NCI-H146 treated with DMSO at 0.1 percent for 48 hours (cell line): Measurements from ENCODE around the gene GRK1.
A peak's percentile ranks its signal among the peaks of the same experiment; 100 is the strongest.
"Not testable (repeated sequence)": the region's sequence is repeated elsewhere in the genome, so short reads cannot be mapped to it uniquely, and the experiment has no call there.

Source experiments
- DNase-seq: peaks from one replicate; lab custom pipeline; 2025; ENCODE audit not compliant: unreplicated experiment; lab: John Stamatoyannopoulos, UW

The GRK1 gene

DNA sequence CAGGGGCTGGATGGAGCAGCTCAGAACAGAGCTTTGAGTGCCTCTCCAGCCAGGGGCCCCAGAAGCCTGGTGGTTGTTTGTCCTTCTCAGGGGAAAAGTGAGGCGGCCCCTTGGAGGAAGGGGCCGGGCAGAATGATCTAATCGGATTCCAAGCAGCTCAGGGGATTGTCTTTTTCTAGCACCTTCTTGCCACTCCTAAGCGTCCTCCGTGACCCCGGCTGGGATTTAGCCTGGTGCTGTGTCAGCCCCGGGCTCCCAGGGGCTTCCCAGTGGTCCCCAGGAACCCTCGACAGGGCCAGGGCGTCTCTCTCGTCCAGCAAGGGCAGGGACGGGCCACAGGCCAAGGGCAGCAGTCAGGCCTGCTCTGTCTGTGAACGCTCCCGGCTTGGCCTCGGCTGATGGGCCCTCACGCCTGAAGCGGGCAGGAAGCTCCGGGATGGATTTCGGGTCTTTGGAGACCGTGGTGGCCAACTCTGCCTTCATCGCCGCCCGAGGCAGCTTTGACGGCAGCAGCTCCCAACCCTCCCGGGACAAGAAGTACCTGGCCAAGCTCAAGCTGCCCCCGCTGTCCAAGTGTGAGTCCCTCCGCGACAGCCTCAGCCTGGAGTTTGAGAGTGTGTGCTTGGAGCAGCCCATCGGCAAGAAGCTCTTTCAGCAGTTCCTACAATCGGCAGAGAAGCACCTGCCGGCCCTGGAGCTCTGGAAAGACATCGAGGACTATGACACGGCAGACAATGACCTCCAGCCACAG lies at the start of gene GRK1:
TSS of gene GRK1 (plus strand) at position 269 of the 751 bp plus-strand sequence. CDS start at position 437, 168 bp downstream.
- no peak for DNase-seq

DNA sequence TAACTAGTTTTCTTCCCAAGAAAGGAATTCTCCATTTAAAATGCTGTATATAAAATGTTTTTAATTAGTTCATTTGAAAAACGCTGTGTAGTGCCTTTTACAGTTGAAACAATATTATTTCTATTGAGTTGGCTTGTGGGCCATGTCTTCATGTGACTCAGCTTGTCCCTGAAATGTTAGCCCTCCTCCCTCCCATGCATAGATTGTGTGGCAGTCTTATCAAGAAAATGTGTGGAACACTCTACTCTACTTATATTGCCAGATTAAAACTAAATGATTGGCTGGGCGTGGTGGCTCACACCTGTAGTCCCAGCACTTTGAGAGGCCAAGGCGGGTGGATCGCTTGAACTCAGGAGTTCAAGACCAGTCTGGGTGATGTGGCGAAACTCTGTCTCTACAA lies 49.1 kb upstream of the GRK1 start:
- DNase-seq: no peak

DNA sequence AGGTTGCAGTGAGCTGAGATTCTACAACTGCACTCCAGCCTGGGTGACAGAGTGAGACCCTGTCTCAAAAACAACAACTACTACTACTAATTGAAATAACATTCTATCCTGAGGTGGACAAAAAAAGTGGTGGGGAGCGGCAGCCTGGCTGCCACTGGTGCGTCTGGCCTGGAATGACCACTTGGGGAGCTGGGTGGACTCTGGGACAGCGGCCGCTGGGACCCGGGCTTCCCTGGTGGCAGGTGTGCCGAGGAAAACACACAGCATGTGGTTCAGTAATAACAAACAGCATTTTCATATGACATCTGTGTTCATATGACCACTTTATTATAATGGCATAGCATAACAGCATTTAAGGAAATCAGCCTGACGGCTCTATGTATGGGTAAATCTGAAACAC lies 48.6 kb upstream of the GRK1 start:
- no peak for DNase-seq

DNA sequence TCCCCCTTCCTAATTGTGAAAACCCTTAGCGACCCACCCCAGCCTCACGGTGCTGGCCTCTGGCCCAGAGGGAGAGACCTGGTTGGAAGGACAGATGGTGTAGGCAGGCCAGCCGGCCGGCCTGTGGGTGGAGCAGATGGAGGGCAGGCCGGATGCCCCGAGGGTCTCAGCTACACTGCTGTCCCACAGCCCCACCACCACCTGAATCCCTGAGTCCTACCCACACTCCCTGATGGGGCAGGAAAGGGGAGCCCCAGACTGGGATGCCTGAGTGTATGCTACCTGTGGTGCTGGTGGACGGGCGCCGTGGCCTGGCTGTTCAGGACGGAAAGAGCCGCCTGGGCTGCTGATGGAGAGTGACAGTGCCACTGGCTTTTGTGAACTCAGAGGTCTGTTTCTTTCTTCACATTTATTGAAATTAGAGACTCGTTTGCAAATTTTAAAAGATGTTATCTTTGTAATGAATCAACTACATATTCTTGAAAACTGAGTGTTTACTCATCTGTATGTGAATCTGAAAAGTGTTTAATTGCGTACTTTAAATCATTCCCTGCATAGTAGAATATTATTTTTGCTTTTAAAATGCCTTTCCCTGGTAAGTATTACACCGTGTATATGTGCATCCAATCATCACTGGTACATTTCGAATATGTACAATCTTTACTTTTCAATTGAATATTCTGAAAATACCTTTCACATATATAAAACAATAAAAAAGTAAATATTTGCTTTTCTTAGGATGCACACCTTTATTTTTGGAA lies 46.8 kb upstream of the GRK1 start:
- no peak for DNase-seq

DNA sequence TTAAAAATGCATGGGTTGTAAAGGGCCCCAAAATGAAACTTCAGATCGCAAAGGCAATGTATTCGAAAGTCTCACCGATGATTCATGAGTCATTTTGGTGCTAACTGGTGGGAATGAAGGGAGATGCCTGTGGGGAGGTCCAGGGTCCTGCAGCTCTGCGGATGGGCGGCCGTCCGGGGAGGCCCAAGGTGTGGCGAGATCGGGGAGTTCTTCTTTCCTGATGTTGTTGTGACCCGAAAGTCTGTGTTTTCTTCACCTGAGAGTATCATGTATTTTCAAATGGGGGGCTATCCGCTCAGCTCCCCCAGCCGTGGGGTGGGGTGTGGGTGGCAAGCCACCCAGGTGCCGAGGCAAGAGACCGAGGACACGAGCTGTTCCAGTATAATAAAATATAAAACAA lies 46.0 kb upstream of the GRK1 start:
- DNase-seq: no peak

DNA sequence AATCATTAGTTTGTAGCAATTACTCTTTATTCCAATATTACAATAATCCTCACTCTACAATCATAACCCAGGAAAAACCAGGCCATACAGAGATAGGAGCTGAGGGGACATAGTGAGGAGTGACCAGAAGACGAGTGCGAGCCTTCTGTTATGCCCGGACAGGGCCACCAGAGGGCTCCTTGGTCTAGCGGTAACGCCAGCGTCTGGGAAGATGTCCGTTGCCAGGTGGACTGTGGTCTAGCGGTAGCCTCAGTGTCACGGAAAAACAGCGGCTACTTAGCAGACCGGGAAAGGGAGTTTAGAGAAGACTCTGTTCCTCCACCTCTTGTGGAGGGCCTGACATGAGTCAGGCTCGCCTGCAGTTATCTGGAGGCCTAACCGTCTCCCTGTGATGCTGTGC lies 45.5 kb upstream of the GRK1 start:
- not testable (repeated sequence) for DNase-seq

DNA sequence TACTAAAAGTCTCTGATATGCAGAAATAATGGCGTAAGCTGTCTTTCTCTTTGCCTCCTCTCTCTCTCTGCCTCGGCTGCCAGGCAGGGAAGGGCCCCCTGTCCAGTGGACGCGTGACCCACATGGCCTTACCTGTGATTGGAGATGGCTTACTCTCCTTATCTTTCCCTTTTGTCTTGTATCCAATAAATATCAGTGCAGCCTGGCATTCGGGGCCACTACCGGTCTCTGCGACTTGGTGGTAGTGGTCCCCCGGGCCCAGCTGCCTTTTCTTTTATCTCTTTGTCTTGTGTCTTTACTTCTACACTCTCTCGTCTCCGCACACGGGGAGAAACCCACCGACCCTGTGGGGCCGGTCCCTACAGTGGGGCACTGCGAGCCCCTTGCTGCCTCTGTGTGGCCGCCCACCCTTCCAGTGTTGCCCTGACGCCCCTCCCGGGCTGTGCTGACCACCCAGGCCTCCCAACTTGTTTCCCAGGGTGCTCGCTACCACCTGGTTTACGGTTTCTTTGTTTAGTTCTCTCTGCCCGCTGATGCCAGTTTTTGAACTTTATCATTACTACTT lies 45.0 kb upstream of the GRK1 start:
- not testable (repeated sequence) for DNase-seq

DNA sequence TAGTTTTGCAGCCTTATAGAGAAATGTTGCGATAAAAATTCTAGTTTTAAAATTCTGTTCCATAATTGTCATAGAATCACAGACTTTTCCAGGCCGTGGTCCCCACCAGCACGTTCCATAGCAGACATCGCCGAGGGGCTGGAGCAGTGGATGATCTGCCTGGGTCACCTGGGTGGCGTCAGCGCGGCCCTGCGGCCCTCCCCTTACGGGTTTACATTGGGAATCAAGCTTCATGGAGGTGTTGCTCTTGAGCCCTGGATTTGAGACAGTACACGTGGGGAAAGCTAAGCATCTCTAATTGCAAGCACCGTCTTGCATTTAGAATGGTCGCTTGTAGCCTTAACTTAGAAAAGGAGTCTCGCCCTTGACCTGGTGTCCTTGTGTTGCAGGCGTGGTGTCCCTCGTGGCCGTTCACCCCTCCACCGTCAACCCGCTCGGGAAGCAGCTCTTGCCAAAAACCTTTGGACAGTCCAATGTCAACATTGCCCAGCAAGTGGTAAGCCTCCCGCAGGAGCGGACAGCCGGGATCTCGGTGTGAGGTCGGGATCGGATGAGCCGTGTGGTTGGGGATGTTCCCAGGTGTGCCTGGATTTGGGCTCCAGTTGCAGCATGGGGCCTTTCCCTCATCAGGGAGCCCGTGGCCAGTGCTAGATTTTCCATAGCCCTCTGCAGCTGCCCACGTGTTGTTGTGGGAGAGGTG lies 44.1 kb upstream of the GRK1 start:
- DNase-seq: no peak

DNA sequence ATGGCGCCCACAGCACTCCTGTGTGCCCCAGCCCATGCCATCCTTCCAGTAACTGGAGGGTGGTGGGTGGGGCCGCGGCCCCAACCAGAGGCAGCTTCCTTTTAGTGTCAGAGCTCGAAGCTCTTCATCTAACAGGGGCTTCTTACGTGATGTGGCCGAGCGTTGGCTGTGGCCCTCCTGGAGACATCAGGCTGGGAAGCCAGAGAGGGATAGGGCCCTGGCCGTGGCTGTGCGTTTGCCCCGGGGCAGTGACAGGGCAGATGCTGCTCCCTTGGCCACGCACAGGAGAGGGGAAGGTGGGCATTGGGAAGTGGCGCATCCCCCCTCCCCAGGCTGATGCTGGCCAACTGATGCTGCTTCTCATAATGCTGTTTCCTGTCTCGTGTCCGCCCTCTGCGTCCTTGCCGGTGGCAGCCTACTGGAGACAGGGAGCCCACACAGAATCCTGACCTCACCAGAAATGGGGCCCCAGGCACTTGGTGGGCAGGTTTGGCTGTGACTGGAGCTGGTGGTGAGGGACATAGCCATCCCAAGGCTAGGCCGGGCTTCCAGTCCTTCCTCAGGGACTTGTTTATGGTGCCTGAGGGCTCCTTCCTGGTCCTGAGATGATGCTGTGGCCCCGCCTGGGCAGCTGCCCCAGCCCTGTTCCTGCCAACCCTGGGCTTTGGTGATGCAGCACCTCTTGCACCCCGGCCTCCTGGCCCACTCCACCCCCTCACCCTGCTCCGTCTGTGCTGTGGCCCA lies 43.4 kb upstream of the GRK1 start:
- no peak for DNase-seq

DNA sequence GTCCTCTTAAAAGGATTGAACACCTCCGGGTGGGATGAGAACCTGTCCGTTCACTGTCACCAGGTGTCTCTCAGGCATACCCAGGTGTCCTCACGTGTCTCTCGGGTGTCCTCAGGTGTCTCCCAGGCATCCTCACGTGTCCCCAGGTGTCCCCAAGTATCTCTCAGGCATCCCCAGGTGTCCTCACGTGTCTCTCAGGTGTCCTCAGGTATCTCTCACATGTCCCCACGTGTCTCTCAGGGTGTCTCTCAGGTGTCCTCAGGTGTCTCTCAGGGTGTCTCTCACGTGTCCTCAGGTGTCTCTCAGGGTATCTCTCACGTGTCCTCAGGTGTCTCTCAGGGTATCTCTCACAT lies 42.8 kb upstream of the GRK1 start:
- no peak for DNase-seq

DNA sequence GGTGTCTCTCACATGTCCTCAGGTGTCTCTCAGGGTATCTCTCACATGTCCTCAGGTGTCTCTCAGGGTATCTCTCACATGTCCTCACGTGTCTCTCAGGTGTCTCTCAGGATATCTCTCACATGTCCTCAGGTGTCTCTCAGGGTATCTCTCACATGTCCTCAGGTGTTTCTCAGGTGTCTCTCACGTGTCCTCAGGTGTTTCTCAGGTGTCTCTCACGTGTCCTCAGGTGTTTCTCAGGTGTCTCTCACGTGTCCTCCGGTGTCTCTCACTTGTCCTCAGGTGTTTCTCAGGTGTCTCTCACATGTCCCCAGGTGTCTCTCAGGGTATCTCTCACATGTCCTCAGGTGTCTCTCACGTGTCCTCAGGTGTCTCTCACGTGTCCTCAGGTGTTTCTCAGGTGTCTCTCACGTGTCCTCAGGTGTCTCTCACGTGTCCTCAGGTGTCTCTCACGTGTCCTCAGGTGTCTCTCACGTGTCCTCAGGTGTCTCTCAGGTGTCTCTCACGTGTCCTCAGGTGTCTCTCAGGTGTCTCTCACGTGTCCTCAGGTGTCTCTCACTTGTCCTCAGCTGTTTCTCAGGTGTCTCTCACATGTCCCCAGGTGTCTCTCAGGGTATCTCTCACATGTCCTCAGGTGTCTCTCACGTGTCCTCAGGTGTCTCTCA lies 42.2 kb upstream of the GRK1 start:
- DNase-seq: not testable (repeated sequence)

DNA sequence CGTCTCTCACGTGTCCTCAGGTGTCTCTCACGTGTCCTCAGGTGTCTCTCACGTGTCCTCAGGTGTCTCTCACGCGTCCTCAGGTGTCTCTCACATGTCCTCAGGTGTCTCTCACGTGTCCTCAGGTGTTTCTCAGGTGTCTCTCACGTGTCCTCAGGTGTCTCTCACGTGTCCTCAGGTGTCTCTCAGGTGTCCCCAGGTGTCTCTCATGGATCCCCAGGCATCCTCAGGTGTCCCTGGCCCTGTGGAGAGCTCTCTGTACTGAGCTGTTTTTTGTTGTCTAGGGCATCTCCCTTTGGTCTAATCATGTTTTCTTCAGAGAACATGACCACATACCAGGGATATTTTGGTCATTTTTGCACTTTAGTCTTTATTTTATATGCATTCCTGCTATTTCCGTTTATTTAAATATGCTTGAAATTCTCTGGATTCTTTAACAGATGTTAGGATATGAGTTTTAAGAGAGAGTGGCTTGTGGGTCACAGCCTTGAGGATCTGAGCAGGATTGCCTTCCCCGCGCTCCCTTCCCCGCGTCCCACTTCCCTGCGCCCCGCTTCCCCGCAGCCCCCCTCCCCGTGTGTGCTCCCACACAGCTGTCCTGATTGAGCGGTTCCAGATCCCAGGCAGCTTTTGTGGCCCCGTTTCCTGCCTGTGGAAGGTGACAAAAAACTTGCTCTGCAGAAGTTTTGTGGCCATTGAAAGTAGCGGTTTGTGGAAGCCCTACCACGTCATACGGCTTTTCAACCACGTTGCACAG lies 40.9 kb upstream of the GRK1 start:
- no peak for DNase-seq

DNA sequence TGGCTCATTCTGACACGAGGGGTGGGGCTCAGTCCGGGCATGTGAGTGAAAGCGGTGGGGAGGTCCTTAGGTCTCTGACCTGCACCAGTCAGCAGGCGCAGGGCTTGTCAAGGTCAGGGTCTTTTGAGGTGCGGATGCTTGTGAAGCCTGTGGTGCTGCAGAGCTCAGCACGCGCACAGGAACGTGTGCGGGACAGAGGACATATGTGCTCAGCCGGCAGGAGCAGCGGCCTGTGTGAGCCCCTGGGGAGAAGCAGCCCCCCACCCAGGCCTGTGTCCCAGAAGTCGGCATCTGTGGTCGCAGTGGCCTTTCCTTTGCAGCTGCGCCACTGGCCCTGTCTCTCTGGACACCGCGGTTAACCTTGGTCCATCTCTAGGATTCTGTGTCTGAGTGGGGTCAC lies 39.9 kb upstream of the GRK1 start:
- DNase-seq: no peak

DNA sequence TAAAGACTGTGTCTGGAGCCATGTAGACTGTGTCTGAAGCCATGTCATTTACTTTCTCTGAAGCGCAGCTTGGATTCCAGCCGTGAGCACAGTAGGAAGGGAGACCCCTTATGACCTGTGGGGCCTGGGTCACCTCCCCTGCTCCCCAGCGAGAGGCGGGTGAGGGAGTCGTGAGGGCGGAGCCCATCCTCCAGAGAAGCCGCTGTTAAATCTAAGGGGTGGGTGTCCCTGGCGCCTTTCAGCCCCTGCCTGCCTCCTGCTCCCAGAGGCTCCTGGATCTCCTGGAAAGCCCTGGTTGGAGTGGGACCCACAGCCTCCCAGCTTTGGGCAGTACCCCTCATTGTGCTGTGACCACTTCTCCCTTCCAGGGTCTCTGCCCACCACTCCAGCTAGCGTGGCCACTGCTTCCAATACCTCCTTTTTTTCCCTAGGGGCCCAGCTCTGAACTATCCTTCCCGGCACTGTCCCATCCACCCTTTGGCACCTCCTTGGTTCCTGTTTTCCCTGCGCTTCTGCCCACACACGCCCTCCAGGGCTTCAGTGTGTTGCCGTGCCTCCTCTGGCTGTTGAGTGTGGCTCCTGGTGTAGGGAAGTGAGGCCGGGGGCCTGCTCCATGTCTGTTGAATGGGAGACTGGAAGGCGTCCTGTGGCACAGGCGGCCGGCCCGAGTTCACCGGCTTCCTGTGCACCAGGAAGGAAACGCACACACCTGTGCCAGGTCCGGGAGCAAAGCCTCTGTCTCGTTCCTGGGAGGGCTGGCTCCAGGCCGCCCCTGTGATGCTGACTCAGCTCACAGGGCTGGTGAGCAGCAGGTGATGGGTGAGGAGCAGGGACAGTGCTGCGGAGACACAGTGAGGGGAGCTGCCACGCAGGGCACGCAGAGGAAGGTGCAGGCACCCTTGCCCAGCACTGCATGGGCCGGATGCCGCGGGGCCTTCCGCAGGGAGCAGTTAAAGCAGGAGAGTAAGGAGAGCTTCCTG lies 38.4 kb upstream of the GRK1 start:
- DNase-seq: no peak

DNA sequence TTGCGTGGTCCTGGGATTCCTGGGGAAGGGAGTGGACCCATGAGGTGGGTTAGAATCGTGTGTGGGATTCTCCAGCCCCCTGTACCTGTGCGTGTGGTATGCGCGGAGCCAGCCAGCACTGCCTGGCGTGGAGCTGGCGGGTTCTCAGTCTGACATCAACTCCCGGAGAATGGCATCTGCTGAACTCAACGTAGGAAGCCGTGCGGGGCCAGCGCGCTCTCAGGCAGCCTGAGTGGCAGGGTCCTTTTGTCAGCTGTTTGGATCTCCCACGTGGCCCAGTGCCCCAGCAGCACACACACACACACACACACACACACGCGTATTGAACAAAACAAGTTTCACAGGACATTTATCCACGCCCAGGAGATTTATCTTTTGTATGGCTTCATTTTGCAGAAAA lies 37.2 kb upstream of the GRK1 start:
- no peak for DNase-seq

DNA sequence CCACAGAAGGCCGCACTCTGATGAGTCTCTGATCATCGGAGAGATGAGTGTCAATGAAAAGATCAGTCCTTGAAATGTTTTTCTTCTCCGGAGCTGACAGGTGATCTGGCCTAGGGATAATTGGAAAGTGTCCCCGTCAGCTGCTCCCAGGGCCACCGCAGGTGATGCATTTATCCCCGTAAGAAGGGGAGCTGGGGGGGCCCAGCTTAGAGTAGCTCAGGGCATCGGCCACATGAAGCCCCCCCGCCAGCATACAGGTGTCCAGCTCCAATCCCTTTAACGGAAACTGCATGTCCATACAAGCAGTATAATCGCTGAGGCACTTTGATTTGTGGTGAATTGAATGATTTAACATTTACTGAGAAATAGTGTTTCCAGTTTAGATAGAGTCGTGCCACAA lies 36.7 kb upstream of the GRK1 start:
- DNase-seq: peak; percentile 88

DNA sequence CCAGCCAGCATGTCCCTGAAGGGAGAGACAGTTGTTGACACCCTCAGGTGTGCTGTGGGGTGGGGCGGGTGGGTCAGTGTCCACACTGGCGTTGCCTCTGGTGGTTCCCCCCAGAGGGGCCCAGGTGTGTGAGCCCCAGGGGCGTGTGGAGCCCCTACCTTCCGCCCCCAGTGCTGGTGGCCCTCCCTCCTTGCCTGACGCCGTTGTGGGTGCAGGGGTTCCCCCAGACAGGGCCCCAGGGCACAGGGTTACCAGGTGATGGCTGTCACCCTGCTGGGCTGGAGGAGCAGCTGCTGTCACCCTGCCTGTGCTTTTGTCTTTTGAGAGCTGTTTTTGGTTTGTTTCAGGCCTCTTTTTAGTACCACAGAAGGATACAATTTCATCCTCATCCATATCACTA lies 36.2 kb upstream of the GRK1 start:
- peak; percentile 85 for DNase-seq

DNA sequence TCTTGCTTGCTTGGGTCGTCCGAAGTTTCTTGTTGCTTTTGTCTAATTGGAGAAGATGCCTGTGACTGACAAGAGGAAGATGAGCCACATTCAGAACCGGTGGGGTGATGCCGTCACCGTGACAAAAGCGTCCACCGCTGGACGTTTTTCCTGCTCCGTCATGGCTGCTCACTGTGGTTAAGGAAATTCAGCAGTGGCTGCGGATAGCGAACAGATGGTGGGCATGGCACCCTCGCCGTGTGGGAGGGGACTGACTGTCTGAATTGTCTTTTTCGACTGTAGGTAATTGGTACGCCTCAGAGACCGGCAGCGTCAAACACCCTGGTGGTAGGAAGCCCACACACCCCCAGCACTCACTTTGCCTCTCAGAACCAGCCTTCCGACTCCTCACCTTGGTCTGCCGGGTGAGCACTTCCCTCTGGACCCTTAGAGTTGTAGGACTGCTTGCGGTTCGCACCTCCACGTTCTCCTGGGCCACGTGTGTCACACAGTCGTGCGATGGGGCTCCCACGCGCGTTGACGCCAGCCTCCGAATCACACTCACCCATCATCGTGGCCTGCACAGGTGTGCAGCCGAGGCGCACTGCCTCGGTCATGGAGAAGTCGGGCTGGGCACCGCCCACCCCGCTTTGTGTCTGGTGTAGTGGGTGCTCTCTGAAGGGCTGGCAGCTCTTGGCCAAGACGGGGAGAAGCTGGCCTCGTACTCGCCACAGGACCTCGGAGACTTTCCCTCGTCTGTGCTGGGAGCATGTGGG lies 35.5 kb upstream of the GRK1 start:
- DNase-seq: no peak
